Activated CD8-positive, alpha-beta memory T cell treated with anti-CD3 and anti-CD28 coated beads for 36 hours (primary cell): Measurements from ENCODE around the gene CLEC18A. TPM values are rescaled to one million over a fixed set of nuclear protein-coding genes. Genes with fewer than 3 reads are reported as not detected.
"Not testable (repeated sequence)": the region's sequence is repeated elsewhere in the genome, so short reads cannot be mapped to it uniquely, and the experiment has no call there.

Source experiments
- CTCF ChIA-PET: fragments of 350-600 bp; sonication (Branson Sonifier 250); formaldehyde crosslinking; loops from one replicate; lab custom pipeline; 2021; ENCODE audit warnings: antibody characterized with exemption; lab: Charles Lee
- POLR2A ChIA-PET: fragments of 350-600 bp; sonication (Branson Sonifier 250); formaldehyde crosslinking; loops from one replicate; lab custom pipeline; 2021; ENCODE audit warnings: antibody characterized with exemption; lab: Charles Lee
- total RNA-seq, 2 experiments: library from RNA; stranded (reverse); gene quantifications; one replicate each; pipeline ENCODE4 v1.2.3, GENCODE V29; 2021

The CLEC18A gene
- total RNA-seq, 2 experiments from 2014 or later: 0.19 TPM; not detected in 1

- ChIA-PET POLR2A (no interaction called here), CTCF (no interaction called here)
Measured at GRCh38 chr16:69942627-69943170, 8.4 kb upstream of the CLEC18A start.

GRCh38 chr16:69943241-69944036 lies 7.7 kb upstream of the CLEC18A start:
- CTCF ChIA-PET: not testable (repeated sequence)

GRCh38 chr16:69950411-69950810 lies 723 bp upstream of the CLEC18A start:
- CTCF ChIA-PET, POLR2A ChIA-PET: not testable (repeated sequence)

More at GRCh38 chr16:69943241-69944036, 7.7 kb upstream of the CLEC18A start:
- POLR2A ChIA-PET: not testable (repeated sequence)

DNA sequence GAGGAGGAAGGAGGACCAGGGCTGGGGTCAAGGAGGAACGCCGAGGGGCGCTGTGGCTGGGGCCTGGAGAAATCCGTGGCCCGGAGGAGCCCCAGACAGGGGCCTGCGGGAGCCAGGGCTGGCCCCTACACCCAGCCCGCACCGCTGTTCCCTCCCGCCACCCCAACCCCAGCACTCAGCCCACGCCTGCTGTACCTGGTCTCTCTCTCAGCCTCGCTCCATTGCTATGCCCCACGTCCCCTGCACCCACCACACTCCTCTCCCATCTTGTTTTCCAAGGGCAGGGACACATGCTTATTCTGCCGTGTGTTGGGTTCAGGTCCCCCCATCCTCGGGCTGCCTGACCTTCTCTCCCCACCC lies 518 bp downstream of the CLEC18A start:
- POLR2A ChIA-PET, CTCF ChIA-PET: not testable (repeated sequence)

GRCh38 chr16:69952116-69952515 lies 982 bp downstream of the CLEC18A start:
- POLR2A ChIA-PET, CTCF ChIA-PET: not testable (repeated sequence)

GRCh38 chr16:69952572-69953355 lies 1.6 kb downstream of the CLEC18A start:
- CTCF ChIA-PET, POLR2A ChIA-PET: not testable (repeated sequence)

GRCh38 chr16:69954241-69954640 lies 3.1 kb downstream of the CLEC18A start:
- POLR2A ChIA-PET, CTCF ChIA-PET: not testable (repeated sequence)

DNA sequence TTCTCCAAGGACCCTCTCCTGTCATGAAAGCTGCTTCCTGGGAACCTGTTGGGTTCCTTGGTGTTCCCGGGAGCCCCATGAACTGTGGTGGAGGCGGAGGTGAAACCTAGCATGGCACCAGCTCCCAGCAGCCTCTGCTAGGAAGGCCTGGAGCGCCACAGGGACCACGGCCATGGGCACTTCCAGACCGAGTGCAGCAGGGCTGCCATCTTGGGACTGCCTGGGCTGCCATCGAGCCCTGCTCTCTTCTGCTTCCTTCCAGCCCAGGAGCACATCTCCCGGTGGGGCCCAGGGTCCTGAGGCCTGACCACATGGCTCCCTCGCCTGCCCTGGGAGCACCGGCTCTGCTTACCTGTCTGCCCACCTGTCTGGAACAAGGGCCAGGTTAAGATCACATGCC lies 12.2 kb downstream of the CLEC18A start:
- CTCF ChIA-PET, POLR2A ChIA-PET: not testable (repeated sequence)

DNA sequence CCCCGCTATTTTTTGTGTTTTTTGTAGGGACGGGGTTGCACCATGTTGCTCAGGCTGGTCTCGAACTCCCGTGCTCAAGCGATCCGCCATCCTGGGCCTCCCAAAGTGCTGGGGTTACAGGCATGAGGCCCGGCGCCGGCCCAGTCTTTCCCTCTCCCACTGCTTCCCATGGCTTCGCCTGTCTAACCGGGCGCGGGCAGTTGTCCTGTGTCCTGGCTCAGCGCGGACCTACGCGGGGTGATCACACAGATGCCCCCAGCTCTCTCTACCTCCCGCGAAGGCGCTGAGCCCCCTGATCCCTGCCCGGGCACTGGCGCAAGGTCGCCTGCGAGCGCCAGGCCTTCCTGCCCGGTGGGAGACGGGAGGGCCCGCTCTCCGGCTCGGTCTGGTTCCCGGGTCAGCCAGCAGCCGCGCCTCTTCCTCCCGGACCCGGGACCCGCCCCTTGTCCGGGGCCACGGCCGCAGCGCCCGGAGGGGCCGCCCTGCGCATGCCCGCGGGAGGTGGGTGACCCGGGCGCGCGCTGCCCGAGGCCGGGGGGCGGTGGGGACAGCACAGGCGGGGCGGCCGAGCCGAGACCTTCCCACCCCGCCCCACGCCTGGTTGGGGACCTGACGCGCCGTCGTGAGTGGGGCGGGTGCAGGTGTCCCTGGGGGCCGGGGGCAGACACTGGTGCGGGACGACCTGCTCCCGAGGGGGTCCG lies 14.0 kb downstream of the CLEC18A start:
- POLR2A ChIA-PET, CTCF ChIA-PET: not testable (repeated sequence)

DNA sequence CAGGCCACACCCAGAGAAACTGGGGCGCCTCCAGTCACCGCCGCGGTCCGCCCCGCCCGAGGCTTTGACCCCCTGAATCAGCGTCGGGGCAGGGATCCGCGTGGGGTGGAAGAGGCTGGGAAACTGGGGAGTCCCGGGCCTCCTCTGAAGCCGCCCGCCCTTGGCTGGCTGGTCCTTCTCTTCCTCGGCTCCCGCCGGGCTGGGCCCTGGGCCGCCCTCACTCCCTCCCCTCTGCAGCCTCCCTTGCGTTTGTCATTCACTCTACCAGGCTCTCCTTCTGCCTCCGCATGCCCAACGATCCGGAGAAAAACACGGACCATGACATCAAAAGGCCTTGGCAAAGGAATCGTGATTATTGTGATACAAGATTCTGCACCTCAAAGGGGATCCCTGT lies 14.5 kb downstream of the CLEC18A start:
- CTCF ChIA-PET, POLR2A ChIA-PET: not testable (repeated sequence)

- CTCF ChIA-PET, POLR2A ChIA-PET: not testable (repeated sequence)
Measured at GRCh38 chr16:69967688-69968087, 16.6 kb downstream of the CLEC18A start.

DNA sequence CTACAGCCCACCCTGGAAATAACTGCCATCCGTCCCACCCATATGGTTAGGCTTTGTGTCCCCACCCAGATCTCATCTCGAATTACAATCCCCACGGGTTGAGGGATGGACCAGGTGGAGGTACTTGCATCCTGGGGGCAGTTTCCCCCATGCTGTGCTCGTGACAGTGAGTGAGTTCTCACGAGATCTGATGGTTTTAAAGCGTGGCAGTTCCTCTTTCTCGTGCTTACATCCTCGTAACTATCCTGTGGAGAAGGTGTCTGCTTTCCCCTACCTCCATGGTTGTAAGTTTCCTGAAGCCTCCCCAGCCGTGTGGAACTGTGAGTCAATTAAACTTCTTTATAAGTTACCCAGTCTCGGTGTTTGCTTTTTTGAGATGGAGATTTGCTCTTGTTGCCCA lies 17.0 kb downstream of the CLEC18A start:
- CTCF ChIA-PET, POLR2A ChIA-PET: not testable (repeated sequence)

GRCh38 chr16:69969657-69970056 lies 18.5 kb downstream of the CLEC18A start:
- CTCF ChIA-PET, POLR2A ChIA-PET: not testable (repeated sequence)

- POLR2A ChIA-PET, CTCF ChIA-PET: not testable (repeated sequence)
Measured at GRCh38 chr16:69972120-69972519, 21.0 kb downstream of the CLEC18A start.

DNA sequence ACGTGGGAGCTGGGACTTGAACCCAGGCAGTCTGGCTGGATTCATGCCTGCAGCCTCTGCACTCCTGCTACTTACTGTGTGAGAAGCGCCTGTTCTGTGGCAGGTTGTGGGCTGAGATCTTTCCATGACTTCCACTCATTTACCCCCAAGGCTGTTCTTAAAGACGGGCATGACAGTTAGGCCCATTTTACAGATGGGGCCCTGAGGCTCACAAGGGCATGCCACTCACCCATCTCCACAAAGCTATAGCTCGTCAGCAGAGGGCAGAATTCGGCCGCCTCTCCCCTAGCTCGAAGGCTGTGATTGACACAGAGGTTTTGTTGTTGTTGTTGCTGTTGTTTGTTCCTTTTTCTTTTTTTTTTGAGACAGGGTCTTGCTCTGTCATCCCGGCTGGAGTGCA lies 21.8 kb downstream of the CLEC18A start:
- POLR2A ChIA-PET, CTCF ChIA-PET: not testable (repeated sequence)

DNA sequence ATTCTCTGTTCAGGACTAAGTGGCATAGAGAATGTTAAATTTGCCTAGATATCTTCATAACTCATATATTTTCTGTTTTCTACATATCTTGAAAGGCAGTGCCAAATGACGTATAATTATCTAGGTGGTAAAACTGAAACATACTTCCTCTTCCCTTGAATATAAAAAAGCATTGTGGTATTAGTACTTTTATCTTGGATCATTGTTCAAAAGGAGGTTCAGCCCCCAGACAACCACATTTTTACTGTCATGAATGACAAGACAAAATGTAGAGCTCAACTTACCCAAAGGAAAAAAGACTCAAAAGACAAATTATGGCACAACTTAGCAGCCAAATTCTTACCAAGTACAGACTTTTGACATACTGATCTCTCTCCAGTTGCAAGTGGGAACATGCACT lies 34.1 kb downstream of the CLEC18A start:
- CTCF ChIA-PET: not testable (repeated sequence)
- POLR2A ChIA-PET: interaction anchor here (0.6 kb wide), 1 partner anchor 217 kb away, joined by 3 read pairs; no protein-coding TSS in a partner anchor

- CTCF ChIA-PET, POLR2A ChIA-PET: not testable (repeated sequence)
Measured at GRCh38 chr16:69997956-69998355, 46.8 kb downstream of the CLEC18A start.

DNA sequence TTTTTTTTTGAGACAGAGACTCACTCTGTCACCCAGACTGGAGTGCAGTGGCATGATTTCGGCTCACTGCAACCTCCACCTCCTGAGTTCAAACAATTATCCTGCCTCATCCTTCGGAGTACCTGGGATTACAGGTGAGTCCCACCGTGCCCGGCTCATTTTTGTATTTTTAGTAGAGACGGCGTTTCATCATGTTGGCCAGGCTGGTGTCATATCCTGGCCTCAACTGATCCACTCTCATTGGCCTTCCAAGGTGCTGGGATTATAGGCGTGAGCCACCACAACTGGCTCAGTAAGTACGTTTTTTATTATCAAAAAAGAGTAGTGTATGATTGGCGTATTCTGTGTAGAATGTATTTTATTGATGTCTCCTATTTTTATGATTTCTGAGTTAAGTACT lies 48.7 kb downstream of the CLEC18A start:
- CTCF ChIA-PET, POLR2A ChIA-PET: not testable (repeated sequence)

DNA sequence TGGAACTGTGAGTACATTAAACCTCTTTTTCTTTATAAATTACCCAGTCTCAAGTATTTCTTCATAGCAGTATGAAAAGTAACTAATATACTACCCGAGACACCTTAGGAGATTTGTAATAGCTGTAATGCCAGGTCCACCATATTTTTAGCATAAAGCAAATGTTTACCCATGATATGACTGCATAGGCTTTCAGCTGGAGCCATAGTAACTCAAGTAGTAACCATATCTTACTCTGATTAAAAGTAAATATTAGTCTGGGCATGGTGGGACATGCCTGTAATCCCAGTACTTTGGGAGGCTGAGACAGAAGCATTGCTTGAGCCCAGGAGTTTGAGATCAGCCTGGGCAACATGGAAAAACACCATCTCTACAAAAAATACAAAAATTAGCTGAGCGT lies 52.4 kb downstream of the CLEC18A start:
- POLR2A ChIA-PET, CTCF ChIA-PET: not testable (repeated sequence)

- CTCF ChIA-PET, POLR2A ChIA-PET: not testable (repeated sequence)
Measured at GRCh38 chr16:70008604-70009003, 57.5 kb downstream of the CLEC18A start.
